Measurements from ENCODE around the gene TMEM256. TPM values are rescaled to one million over a fixed set of nuclear protein-coding genes. Genes with fewer than 3 reads are reported as not detected.
A peak's percentile ranks its signal among the peaks of the same experiment; 100 is the strongest.

TMEM256 gene
- total and polyA plus RNA-seq, 2 donors, result 109 to 152 TPM

DNA sequence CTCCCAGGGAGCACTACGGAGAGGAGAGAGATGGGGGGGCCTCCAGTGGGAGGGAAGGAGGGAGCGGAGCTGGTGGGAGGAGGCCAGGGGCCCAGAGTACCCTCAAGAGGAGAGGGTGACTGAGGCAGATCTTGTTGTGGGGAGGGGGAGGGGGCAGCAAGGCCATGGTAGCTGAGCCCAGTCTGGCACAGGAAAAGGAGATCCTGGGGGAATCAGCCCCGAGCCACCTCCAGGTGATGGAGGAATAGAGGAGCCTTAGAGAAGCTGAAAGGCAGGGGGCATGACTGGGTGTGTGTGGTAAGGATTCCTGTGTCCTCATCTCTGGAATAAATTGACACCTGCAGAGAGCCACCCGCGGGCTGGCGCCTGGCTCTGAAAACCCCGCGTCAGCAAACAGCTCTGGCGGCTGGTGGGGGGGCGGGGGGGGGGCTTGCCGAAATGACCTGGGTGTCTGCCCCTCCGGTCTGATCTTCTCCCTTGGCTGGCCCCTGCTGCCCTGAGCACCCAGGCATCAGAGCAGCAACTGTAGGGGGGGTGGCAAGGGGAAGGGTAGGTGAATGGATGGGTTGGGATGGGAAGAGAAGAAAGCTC is 2.4 kb upstream of the TMEM256 start:
- no peak for DNase-seq (ENCODE audit: low read depth in 6 of 9, low spot score in 9 of 9)
- peaks cover 10 to 15% of the 10 kb centered on the region in 2 donors for H3K4me1 ChIP-seq (ENCODE audit: control insufficient read depth in 2 of 2, insufficient read depth in 2 of 2, low read length in 2 of 2)
- peaks cover 0 to 5% of the 10 kb centered on the region in 2 donors for H3K9me3 ChIP-seq (ENCODE audit: control insufficient read depth in 2 of 2, insufficient read depth in 1 of 2, low read length in 1 of 2)
- WGBS, result 84% methylated on average over 12 of the region's 12 CpGs
- H3K27me3 ChIP-seq (ENCODE audit: control insufficient read depth in 2 of 2, insufficient read depth in 1 of 2, low read length in 1 of 2), result peaks cover 37 to 69% of the 10 kb centered on the region in 2 donors
- no peak overlapping the region for H3K4me3 ChIP-seq (ENCODE audit: low read length in 2 of 2)
- H3K36me3 ChIP-seq (ENCODE audit: control insufficient read depth in 2 of 2, insufficient read depth in 2 of 2, low read length in 1 of 2), result no peaks in the 10 kb centered on the region
- no peak overlapping the region for H3K27ac ChIP-seq (ENCODE audit: low read depth in 1 of 2, low read length in 1 of 2)

DNA sequence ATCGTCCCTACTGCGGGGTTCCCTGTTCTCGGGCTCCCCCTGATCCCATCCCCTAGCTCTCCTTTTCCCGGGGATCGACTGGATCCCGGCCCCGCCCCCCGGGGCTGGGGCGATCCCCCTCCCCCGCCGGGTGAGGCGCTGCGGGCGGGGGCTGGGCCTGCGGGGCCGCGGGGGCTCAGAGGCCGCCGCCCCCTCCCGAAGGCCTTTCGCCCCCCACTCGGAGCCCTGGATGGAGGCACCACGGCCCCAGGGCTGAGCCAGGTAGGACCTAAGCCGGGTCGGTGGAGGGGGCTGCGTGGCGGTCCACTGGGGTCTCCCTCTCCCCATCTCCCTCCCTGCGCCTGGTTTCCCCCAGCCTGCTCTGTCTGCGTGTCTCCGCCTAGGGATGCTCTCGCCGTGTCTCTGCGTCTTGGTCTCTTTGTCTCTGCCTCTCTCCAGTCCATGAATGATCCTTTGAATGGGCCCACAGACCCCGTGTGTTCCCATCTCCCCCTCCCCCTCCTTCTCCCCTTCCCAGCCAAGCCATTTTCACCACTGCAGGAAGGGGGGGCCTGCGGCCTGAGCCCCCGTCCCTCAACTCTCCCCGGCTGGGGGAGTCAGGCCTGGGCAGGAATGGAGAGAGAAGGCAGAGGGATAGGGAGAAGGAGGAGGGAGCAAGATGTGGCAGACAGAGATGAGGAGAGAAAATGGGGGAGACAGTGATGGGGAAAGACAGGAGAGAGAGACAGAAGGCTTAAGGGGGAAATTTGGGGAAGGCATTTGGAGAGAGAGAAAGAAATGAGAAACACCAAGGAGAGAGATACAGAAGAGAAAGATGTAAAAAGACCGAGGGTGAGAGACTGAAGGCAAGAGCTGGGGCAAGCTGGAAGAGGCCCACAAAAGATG is 1.7 kb upstream of the TMEM256 start:
- H3K36me3 ChIP-seq (ENCODE audit: control insufficient read depth in 2 of 2, insufficient read depth in 2 of 2, low read length in 1 of 2), result no peaks in the 10 kb centered on the region
- peaks cover 37 to 62% of the 10 kb centered on the region in 2 donors for H3K27me3 ChIP-seq (ENCODE audit: control insufficient read depth in 2 of 2, insufficient read depth in 1 of 2, low read length in 1 of 2)
- no peak overlapping the region for H3K27ac ChIP-seq (ENCODE audit: low read depth in 1 of 2, low read length in 1 of 2)
- H3K4me3 ChIP-seq (ENCODE audit: low read length in 2 of 2), result peak overlapping the region; percentile 20 to 87
- 28% methylated on average over 38 of the region's 38 CpGs for WGBS
- peaks cover 10 to 15% of the 10 kb centered on the region in 2 donors for H3K4me1 ChIP-seq (ENCODE audit: control insufficient read depth in 2 of 2, insufficient read depth in 2 of 2, low read length in 2 of 2)
- peaks cover 0 to 5% of the 10 kb centered on the region in 2 donors for H3K9me3 ChIP-seq (ENCODE audit: control insufficient read depth in 2 of 2, insufficient read depth in 1 of 2, low read length in 1 of 2)
- DNase-seq (ENCODE audit: low read depth in 6 of 9, low spot score in 9 of 9), result no peak

DNA sequence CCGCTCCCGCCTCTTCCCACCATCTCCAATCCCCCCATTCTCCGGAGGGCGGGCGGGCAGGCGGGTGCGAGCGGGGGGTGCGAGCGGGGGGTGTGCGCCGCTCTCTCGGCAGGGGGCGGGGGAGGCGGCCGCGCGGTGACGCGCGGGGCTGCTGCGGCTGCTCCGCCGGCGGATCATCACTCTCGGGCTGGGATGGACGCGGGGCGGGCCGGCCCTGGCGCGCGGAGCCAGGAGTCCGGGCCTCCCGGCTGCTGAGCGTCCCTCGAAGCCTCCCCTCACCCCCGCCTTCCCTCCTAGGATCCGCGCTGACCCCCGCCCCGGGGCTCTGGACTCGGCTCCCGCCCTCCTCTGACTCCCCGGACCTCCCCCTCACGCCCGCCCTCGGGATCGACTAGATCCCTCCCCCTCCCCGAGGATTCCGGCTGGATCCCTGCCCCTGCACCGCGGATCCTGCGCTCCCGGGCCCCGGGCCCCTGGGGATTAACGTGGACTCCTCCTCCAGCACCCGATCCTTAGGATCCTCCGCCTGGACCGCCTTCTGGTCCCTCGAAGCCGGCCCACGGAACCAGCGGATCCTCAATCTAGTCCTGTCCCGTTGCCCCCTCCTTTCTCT is 946 bp upstream of the TMEM256 start:
- under 1% methylated on average over 65 of the region's 65 CpGs for WGBS
- DNase-seq (ENCODE audit: low read depth in 6 of 9, low spot score in 9 of 9), result no peak

DNA sequence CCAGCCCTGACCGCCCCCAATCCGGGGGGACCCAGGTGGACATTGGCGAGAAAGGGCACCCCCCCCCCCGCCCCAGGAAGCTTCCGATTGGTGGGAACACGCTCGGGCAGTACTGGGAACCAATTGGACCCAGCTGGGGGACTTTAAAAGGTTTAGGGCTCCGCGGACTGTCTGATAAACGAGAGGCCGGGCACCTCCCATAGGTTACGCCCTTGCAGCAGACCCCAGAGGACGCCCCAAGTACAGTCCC is 245 bp downstream of the TMEM256 start:
- Histone ChIP-seq H3K4me1 (ENCODE audit: control insufficient read depth in 2 of 2, insufficient read depth in 2 of 2, low read length in 2 of 2) (peaks cover 10 to 15% of the 10 kb centered on the region in 2 donors), H3K4me3 (ENCODE audit: low read length in 2 of 2) (peak overlapping the region; percentile 81 to 87), H3K9me3 (ENCODE audit: control insufficient read depth in 2 of 2, insufficient read depth in 1 of 2, low read length in 1 of 2) (peaks cover 0 to 5% of the 10 kb centered on the region in 2 donors), H3K27ac (ENCODE audit: low read depth in 1 of 2, low read length in 1 of 2) (peak overlapping the region; percentile 74 to 89), H3K27me3 (ENCODE audit: control insufficient read depth in 2 of 2, insufficient read depth in 1 of 2, low read length in 1 of 2) (peaks cover 37 to 42% of the 10 kb centered on the region in 2 donors), H3K36me3 (ENCODE audit: control insufficient read depth in 2 of 2, insufficient read depth in 2 of 2, low read length in 1 of 2) (no peaks in the 10 kb centered on the region)
- WGBS, result under 1% methylated on average over 13 of the region's 13 CpGs
- no peak for DNase-seq (ENCODE audit: low read depth in 6 of 9, low spot score in 9 of 9)

More for the DNA sequence above, 946 bp upstream of the TMEM256 start:
- Histone ChIP-seq H3K36me3 (ENCODE audit: control insufficient read depth in 2 of 2, insufficient read depth in 2 of 2, low read length in 1 of 2) (no peaks in the 10 kb centered on the region), H3K27me3 (ENCODE audit: control insufficient read depth in 2 of 2, insufficient read depth in 1 of 2, low read length in 1 of 2) (peaks cover 37 to 54% of the 10 kb centered on the region in 2 donors), H3K9me3 (ENCODE audit: control insufficient read depth in 2 of 2, insufficient read depth in 1 of 2, low read length in 1 of 2) (peaks cover 0 to 5% of the 10 kb centered on the region in 2 donors), H3K4me3 (ENCODE audit: low read length in 2 of 2) (peak overlapping the region; percentile 81 to 87), H3K27ac (ENCODE audit: low read depth in 1 of 2, low read length in 1 of 2) (peak overlapping the region in 1 of 2 donors; percentile 4), H3K4me1 (ENCODE audit: control insufficient read depth in 2 of 2, insufficient read depth in 2 of 2, low read length in 2 of 2) (peaks cover 10 to 15% of the 10 kb centered on the region in 2 donors)

DNA sequence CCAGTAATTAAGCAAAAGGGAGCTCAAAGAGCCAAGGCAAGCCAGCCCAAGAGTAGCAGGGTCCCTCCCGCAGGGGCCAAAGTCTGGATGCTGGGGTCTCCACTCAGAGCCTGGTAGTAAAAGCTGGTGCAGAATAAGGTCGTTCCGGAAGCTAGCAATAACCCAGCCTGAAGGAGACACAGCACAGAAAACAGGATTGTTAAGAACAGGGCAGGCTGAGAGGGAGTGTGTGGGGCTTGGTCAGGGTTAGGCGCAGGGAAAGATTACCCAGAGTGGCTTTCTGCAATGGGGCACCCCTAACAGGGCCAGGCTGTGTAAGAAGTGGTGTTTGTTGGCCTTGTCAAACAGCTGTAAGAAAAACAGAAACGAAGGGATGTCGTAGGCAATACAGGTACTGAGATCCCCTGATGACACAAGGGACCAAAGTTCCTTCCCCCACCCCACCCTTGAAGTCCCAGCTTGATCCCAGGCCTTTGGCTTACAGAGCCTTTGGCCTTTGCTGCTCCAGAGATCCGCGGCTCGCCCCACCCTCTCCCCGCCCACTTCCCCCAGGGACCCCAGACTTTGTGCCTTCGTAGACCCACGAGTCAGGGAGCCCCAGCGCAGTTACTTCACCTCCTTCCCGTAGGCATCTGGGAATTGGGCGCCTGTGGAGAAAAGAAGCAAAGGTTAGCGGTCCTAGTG is 712 bp downstream of the TMEM256 start:
- Histone ChIP-seq H3K27ac (ENCODE audit: low read depth in 1 of 2, low read length in 1 of 2) (peak overlapping the region; percentile 74 to 89), H3K27me3 (ENCODE audit: control insufficient read depth in 2 of 2, insufficient read depth in 1 of 2, low read length in 1 of 2) (peaks cover 33 to 38% of the 10 kb centered on the region in 2 donors), H3K4me1 (ENCODE audit: control insufficient read depth in 2 of 2, insufficient read depth in 2 of 2, low read length in 2 of 2) (peaks cover 10 to 15% of the 10 kb centered on the region in 2 donors), H3K4me3 (ENCODE audit: low read length in 2 of 2) (peak overlapping the region; percentile 81 to 87), H3K9me3 (ENCODE audit: control insufficient read depth in 2 of 2, insufficient read depth in 1 of 2, low read length in 1 of 2) (peaks cover 0 to 5% of the 10 kb centered on the region in 2 donors), H3K36me3 (ENCODE audit: control insufficient read depth in 2 of 2, insufficient read depth in 2 of 2, low read length in 1 of 2) (no peaks in the 10 kb centered on the region)
- DNase-seq (ENCODE audit: low read depth in 6 of 9, low spot score in 9 of 9), result peak in 3 of 9 donors; percentile 35 to 62 (median 37)
- WGBS, result 22% methylated on average over 16 of the region's 16 CpGs

DNA sequence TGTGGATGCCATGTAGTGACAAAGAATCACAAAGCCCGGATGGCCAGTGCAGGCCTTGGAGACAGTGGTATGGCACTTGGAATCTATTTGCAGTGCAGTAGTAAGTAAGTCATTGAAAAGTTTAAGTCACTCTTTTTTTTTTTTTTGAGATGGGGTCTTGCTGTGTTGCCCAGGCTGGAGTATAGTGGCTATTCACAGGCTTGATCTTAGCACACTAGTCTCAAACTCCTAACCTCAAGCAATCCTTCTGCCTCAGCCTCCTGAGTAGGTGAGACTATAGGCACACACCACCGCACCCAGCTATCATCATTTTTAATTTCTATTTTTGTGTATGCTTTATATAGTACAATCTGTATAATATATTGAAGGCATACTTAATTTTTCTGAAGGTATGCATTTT is 5.3 kb downstream of the TMEM256 start:
- no peak overlapping the region for H3K27ac ChIP-seq (ENCODE audit: low read depth in 1 of 2, low read length in 1 of 2)
- H3K4me1 ChIP-seq (ENCODE audit: control insufficient read depth in 2 of 2, insufficient read depth in 2 of 2, low read length in 2 of 2), result peaks cover 16 to 21% of the 10 kb centered on the region in 2 donors
- peaks cover 0 to 8% of the 10 kb centered on the region in 2 donors for H3K27me3 ChIP-seq (ENCODE audit: control insufficient read depth in 2 of 2, insufficient read depth in 1 of 2, low read length in 1 of 2)
- H3K4me3 ChIP-seq (ENCODE audit: low read length in 2 of 2), result no peak overlapping the region
- 98% methylated on average over 2 of the region's 2 CpGs for WGBS
- no peaks in the 10 kb centered on the region for H3K36me3 ChIP-seq (ENCODE audit: control insufficient read depth in 2 of 2, insufficient read depth in 2 of 2, low read length in 1 of 2)
- no peak for DNase-seq (ENCODE audit: low read depth in 6 of 9, low spot score in 9 of 9)
- peaks cover 0 to 2% of the 10 kb centered on the region in 2 donors for H3K9me3 ChIP-seq (ENCODE audit: control insufficient read depth in 2 of 2, insufficient read depth in 1 of 2, low read length in 1 of 2)

DNA sequence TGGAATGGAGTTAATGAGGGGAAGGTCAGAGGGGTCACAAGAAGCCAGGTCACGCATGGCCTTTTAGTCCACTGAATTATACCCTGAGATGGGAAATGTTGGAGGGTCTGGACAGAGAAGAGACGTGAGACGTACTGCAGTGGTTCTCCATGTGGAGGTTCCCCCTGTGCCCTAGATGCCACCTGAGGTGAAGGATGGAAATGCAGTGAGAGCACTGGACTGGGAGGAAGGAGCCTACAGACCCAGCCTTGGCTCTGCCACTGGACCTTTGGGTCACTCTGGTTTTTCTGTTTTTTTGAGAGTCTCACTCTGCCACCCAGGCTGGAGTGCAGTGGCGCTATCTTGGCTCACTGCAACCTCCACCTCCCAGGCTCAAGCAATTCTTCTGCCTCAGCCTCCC is 7.8 kb downstream of the TMEM256 start:
- Histone ChIP-seq H3K9me3 (ENCODE audit: control insufficient read depth in 2 of 2, insufficient read depth in 1 of 2, low read length in 1 of 2) (peaks cover 0 to 2% of the 10 kb centered on the region in 2 donors), H3K4me1 (ENCODE audit: control insufficient read depth in 2 of 2, insufficient read depth in 2 of 2, low read length in 2 of 2) (peaks cover 9 to 16% of the 10 kb centered on the region in 2 donors), H3K27ac (ENCODE audit: low read depth in 1 of 2, low read length in 1 of 2) (no peak overlapping the region), H3K36me3 (ENCODE audit: control insufficient read depth in 2 of 2, insufficient read depth in 2 of 2, low read length in 1 of 2) (no peaks in the 10 kb centered on the region), H3K4me3 (ENCODE audit: low read length in 2 of 2) (no peak overlapping the region), H3K27me3 (ENCODE audit: control insufficient read depth in 2 of 2, insufficient read depth in 1 of 2, low read length in 1 of 2) (peaks cover 0 to 8% of the 10 kb centered on the region in 2 donors)
- 95% methylated on average over 4 of the region's 4 CpGs for WGBS
- no peak for DNase-seq (ENCODE audit: low read depth in 6 of 9, low spot score in 9 of 9)

DNA sequence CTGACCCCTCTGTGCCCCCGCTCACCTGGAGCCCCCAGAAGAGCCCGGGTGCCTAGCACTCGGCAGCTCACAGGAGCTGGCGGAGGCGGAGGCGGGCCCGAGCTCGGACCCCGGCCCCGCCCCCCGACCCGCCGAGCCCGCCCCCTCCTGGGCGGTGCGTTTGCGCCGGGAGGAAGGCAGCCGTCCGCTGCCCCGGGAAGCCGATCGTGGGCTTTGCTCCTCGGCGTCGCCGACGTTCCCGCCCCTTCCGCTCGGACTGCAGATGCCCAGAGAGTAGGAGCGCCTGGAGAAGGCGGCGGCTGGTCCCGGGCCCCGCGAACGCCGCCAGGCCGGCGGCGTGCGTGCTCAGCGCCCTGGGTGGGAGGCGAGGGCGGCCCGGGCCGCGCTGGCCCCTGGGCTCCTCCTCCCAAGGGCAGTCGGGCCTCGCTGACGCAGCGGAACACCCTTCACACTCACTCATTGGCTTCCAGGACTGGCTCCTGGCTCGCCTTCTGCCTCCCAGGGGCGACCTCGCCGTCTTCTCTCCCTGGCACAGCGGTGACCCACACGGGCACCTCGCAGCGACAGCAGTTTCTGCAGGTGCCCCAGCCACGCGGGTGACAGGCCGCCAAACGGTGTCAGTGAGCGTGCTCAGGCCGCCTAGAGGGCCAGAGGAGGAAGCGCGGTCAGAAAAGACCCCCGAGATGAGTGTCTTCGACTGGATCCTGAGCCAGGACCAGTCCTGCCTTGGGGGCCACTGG is 9.3 kb downstream of the TMEM256 start, which contains the start of gene PLSCR3:
Gene PLSCR3 (minus strand): TSS at position 74 of the 740 bp plus-strand sequence. CDS start 415 bp downstream, outside the sequence.
- peaks cover 9 to 16% of the 10 kb centered on the region in 2 donors for H3K4me1 ChIP-seq (ENCODE audit: control insufficient read depth in 2 of 2, insufficient read depth in 2 of 2, low read length in 2 of 2)
- H3K27me3 ChIP-seq (ENCODE audit: control insufficient read depth in 2 of 2, insufficient read depth in 1 of 2, low read length in 1 of 2), result peaks cover 0 to 8% of the 10 kb centered on the region in 2 donors
- H3K36me3 ChIP-seq (ENCODE audit: control insufficient read depth in 2 of 2, insufficient read depth in 2 of 2, low read length in 1 of 2), result peaks cover 3 to 8% of the 10 kb centered on the region in 2 donors
- WGBS, result under 1% methylated on average over 71 of the region's 71 CpGs
- H3K4me3 ChIP-seq (ENCODE audit: low read length in 2 of 2), result peak within 1 kb of the TSS; percentile 64 to 74
- H3K9me3 ChIP-seq (ENCODE audit: control insufficient read depth in 2 of 2, insufficient read depth in 1 of 2, low read length in 1 of 2), result peaks cover 0 to 2% of the 10 kb centered on the region in 2 donors
- peak in 6 of 9 donors; percentile 66 to 88 (median 68) for DNase-seq (ENCODE audit: low read depth in 6 of 9, low spot score in 9 of 9)
- peak within 1 kb of the TSS; percentile 14 to 86 for H3K27ac ChIP-seq (ENCODE audit: low read depth in 1 of 2, low read length in 1 of 2)
